HepG2 (cell line): ENCODE results near the gene CPT1A.

Experiments used
- CEBPB ChIP-seq: IDR thresholded peaks from 2 replicates; pipeline ENCODE4 v1.6.1; 2011; ENCODE audit warnings: low read depth, low read length, improper control_type of control experiment, borderline replicate concordance
- ESRRA ChIP-seq: sonication (generic); formaldehyde crosslinking; IDR thresholded peaks from 2 replicates; pipeline ENCODE4 v1.5.1; 2020; ENCODE audit warnings: mild to moderate bottlenecking, low read depth, missing genetic modification reagents
- GATAD2A ChIP-seq: IDR thresholded peaks from 2 replicates; pipeline ENCODE4 v1.6.1; 2016
- HDAC2 ChIP-seq: sonication (generic); formaldehyde crosslinking; IDR thresholded peaks from 2 replicates; pipeline ENCODE4 v1.4.0; 2020; ENCODE audit warnings: missing genetic modification reagents
- NR1H2 ChIP-seq: sonication (generic); formaldehyde crosslinking; IDR thresholded peaks from 2 replicates; pipeline ENCODE4 v1.8.1; 2022; ENCODE audit warnings: low read depth, missing genetic modification reagents, borderline replicate concordance
- RBM39 ChIP-seq: fragments of 200-400 bp; formaldehyde crosslinking; IDR thresholded peaks from one replicate; pipeline ENCODE4 v1.6.1; 2018; ENCODE audit warnings: antibody characterized with exemption, mild to moderate bottlenecking, low read depth, low read length; ENCODE audit not compliant: poor library complexity, severe bottlenecking
- SETDB1 ChIP-seq: sonication (generic); formaldehyde crosslinking; IDR thresholded peaks from 2 replicates; pipeline ENCODE4 v1.5.1; 2020; ENCODE audit warnings: missing genetic modification reagents, mild to moderate bottlenecking, borderline replicate concordance
- SP2 ChIP-seq: sonication (generic); formaldehyde crosslinking; IDR thresholded peaks from 2 replicates; pipeline ENCODE4 v1.5.1; 2020; ENCODE audit warnings: mild to moderate bottlenecking, missing genetic modification reagents
- STAT5B ChIP-seq: sonication (generic); formaldehyde crosslinking; IDR thresholded peaks from 2 replicates; pipeline ENCODE4 v1.4.0; 2020; ENCODE audit warnings: missing genetic modification reagents
- ZFYVE20 ChIP-seq: sonication (generic); formaldehyde crosslinking; IDR thresholded peaks from 2 replicates; pipeline ENCODE4 v1.8.0; 2023; ENCODE audit warnings: low read depth, mild to moderate bottlenecking, moderate library complexity, missing genetic modification reagents, borderline replicate concordance
- TF ChIP-seq, protein P1 (sequence below): sonication (generic); formaldehyde crosslinking; IDR thresholded peaks from 2 replicates; pipeline ENCODE4 v1.5.0; 2020; ENCODE audit warnings: mild to moderate bottlenecking, missing genetic modification reagents, moderate library complexity
- TF ChIP-seq, protein P2 (sequence below): sonication (generic); formaldehyde crosslinking; IDR thresholded peaks from 2 replicates; pipeline ENCODE4 v1.5.1; 2020; ENCODE audit warnings: missing genetic modification reagents, mild to moderate bottlenecking, borderline replicate concordance

DNA sequence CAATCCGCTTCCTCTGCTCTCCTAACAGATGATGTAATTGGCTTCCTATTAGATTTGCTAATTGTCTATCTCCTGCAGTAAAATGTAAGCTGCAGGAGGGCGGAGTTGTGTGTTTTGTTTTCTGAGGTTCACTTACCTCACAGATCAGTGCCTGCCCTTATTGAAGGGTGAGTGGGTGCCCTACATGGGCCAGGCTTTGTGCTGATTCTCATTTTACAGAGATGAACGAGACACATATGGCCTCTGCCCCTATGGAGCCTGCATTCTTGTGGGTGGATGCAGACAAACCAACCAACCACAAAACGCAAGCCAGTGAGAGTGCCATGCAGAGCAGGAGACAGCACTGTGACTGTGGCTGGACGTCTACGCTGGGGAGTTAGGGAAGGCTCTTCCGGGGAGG, 100.3 kb downstream of the CPT1A start:
- no peak for TF ChIP-seq STAT5B (CRISPR knock-in tag)
- TF ChIP-seq SP2 (CRISPR knock-in tag) = no peak
- no peak for TF ChIP-seq RBM39
- TF ChIP-seq HDAC2 = no peak
- TF ChIP-seq CEBPB = no peak
- TF ChIP-seq, protein P1, sequence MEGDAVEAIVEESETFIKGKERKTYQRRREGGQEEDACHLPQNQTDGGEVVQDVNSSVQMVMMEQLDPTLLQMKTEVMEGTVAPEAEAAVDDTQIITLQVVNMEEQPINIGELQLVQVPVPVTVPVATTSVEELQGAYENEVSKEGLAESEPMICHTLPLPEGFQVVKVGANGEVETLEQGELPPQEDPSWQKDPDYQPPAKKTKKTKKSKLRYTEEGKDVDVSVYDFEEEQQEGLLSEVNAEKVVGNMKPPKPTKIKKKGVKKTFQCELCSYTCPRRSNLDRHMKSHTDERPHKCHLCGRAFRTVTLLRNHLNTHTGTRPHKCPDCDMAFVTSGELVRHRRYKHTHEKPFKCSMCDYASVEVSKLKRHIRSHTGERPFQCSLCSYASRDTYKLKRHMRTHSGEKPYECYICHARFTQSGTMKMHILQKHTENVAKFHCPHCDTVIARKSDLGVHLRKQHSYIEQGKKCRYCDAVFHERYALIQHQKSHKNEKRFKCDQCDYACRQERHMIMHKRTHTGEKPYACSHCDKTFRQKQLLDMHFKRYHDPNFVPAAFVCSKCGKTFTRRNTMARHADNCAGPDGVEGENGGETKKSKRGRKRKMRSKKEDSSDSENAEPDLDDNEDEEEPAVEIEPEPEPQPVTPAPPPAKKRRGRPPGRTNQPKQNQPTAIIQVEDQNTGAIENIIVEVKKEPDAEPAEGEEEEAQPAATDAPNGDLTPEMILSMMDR (CRISPR knock-in tag) = no peak
- TF ChIP-seq GATAD2A (CRISPR knock-in tag) = no peak
- TF ChIP-seq ESRRA = no peak
- no peak for TF ChIP-seq ZFYVE20 (CRISPR knock-in tag)
- TF ChIP-seq NR1H2 (CRISPR knock-in tag) = no peak
- TF ChIP-seq, protein P2, sequence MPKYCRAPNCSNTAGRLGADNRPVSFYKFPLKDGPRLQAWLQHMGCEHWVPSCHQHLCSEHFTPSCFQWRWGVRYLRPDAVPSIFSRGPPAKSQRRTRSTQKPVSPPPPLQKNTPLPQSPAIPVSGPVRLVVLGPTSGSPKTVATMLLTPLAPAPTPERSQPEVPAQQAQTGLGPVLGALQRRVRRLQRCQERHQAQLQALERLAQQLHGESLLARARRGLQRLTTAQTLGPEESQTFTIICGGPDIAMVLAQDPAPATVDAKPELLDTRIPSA = no peak
- TF ChIP-seq SETDB1 (CRISPR knock-in tag) = no peak
